Smooth muscle cell (in vitro differentiated cells): Measurements from ENCODE around the gene STAM. TPM values are rescaled to one million over a fixed set of nuclear protein-coding genes. Genes with fewer than 3 reads are reported as not detected.

Experiments used
- DNase-seq: peaks from one replicate; lab custom pipeline; 2025; ENCODE audit not compliant: unreplicated experiment; lab: John Stamatoyannopoulos, UW
- H2AFZ ChIP-seq: fragments of 200-600 bp; sonication (generic); 2 replicates; pipeline ENCODE4 v1.6.0; 2016; ENCODE audit warnings: antibody characterized with exemption, low read depth, mild to moderate bottlenecking
- H3F3A ChIP-seq: fragments of 200-600 bp; sonication (generic); 2 replicates; pipeline ENCODE4 v1.6.0; 2017; ENCODE audit warnings: antibody characterized with exemption, low read depth
- H3K27ac ChIP-seq: fragments of 200-600 bp; sonication (generic); 2 replicates; pipeline ENCODE4 v1.5.1; 2016; ENCODE audit warnings: low read depth, mild to moderate bottlenecking
- H3K27me3 ChIP-seq: fragments of 200-600 bp; sonication (generic); 2 replicates; pipeline ENCODE4 v1.6.1; 2016; ENCODE audit warnings: low read depth, mild to moderate bottlenecking
- H3K36me3 ChIP-seq: fragments of 200-600 bp; sonication (generic); 2 replicates; pipeline ENCODE4 v1.5.1; 2016; ENCODE audit warnings: low read depth
- H3K4me1 ChIP-seq: fragments of 200-600 bp; sonication (generic); 2 replicates; pipeline ENCODE4 v1.5.1; 2016; ENCODE audit warnings: low read depth
- H3K4me2 ChIP-seq: fragments of 200-600 bp; sonication (generic); 2 replicates; pipeline ENCODE4 v1.6.0; 2016; ENCODE audit warnings: mild to moderate bottlenecking
- H3K4me3 ChIP-seq: fragments of 200-600 bp; sonication (generic); 2 replicates; pipeline ENCODE4 v1.5.1; 2016; ENCODE audit warnings: mild to moderate bottlenecking
- H3K79me2 ChIP-seq: fragments of 200-600 bp; sonication (generic); 2 replicates; pipeline ENCODE4 v1.6.0; 2016; ENCODE audit warnings: low read depth, mild to moderate bottlenecking
- H3K9ac ChIP-seq: fragments of 200-600 bp; sonication (generic); 2 replicates; pipeline ENCODE4 v1.6.0; 2016; ENCODE audit warnings: low read depth
- H3K9me3 ChIP-seq: fragments of 200-600 bp; sonication (generic); replicated peaks from 2 replicates; pipeline ENCODE4 v1.5.1; 2016; ENCODE audit warnings: low read depth
- H4K20me1 ChIP-seq: fragments of 200-600 bp; sonication (generic); 2 replicates; pipeline ENCODE4 v1.6.0; 2016; ENCODE audit warnings: low read depth
- CTCF ChIP-seq: fragments of 200-600 bp; sonication (generic); IDR thresholded peaks from 2 replicates; pipeline ENCODE4 v1.5.1; 2017; ENCODE audit warnings: borderline replicate concordance, mild to moderate bottlenecking, antibody characterized with exemption; ENCODE audit not compliant: insufficient read depth, poor library complexity, severe bottlenecking
- WGBS: methylation state at CpG from one replicate; pipeline ENCODE4 v1.1.7; 2016; ENCODE audit warnings: low lambda C conversion rate; 5-methylcytosine and 5-hydroxymethylcytosine counted together
- polyA plus RNA-seq: library from polyadenylated mRNA; unstranded; fragments of >200 nt; fragmentation: Nextera tagmentation; extraction: Ambion mirVana; gene quantifications from 2 replicates; pipeline ENCODE4 v1.2.1, GENCODE V29; 2016
- total RNA-seq: library from RNA; depleted of rRNA; stranded (reverse); fragments of >200 nt; gene quantifications from 2 replicates; pipeline ENCODE4 v1.2.3, GENCODE V29; 2014

STAM gene
- total and polyA plus RNA-seq, 2 experiments from 2014 or later = 16.0 to 30.2 TPM

DNA sequence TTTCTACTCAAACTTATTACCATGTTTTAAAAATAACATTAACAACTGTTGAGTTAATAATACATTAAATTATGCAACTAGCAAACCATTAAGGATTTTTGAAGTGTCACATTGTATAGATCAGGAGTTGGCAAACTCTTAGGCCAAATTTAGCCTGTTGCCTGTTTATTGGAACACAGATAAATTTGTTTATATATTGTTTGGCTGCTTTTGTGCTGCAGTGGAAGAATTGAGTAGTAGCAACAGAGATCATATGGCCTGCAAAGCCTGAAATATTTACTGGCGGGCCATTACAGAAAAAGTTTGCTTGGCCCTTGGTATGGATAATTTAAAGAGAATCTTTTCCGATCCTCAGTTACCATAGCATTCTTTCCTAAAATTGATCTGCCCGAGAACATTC is 57.4 kb downstream of the STAM start:
- Histone ChIP-seq H3K4me1 (no peaks in the 10 kb centered on the region), H3K36me3 (peaks cover 5% of the 10 kb centered on the region), H2AFZ (no peak overlapping the region), H3K27ac (no peak overlapping the region), H3K9me3 (no peaks in the 10 kb centered on the region), H3K27me3 (no peaks in the 10 kb centered on the region), H3K79me2 (no peaks in the 10 kb centered on the region), H3K4me2 (no peak overlapping the region), H3K4me3 (no peak overlapping the region), H3K9ac (no peak overlapping the region), H3F3A (no peaks in the 10 kb centered on the region), H4K20me1 (no peaks in the 10 kb centered on the region)
- DNase-seq = no peak
- WGBS = 94% methylated on average over 3 of the region's 3 CpGs
- TF ChIP-seq CTCF = no peak

- no peak overlapping the region for H3K27ac ChIP-seq
- H3K79me2 ChIP-seq = no peaks in the 10 kb centered on the region
- WGBS = 98% methylated on average over 3 of the region's 3 CpGs
- peaks cover 5% of the 10 kb centered on the region for H3K36me3 ChIP-seq
- no peaks in the 10 kb centered on the region for H3K9me3 ChIP-seq
- no peak for TF ChIP-seq CTCF
- no peak overlapping the region for H3K4me3 ChIP-seq
- H3K27me3 ChIP-seq = no peaks in the 10 kb centered on the region
- DNase-seq = no peak
- no peak overlapping the region for H3K9ac ChIP-seq
- H3K4me1 ChIP-seq = no peaks in the 10 kb centered on the region
- H3K4me2 ChIP-seq = no peak overlapping the region
- no peaks in the 10 kb centered on the region for H3F3A ChIP-seq
- H4K20me1 ChIP-seq = peaks cover 3% of the 10 kb centered on the region
- H2AFZ ChIP-seq = no peak overlapping the region
Measured at GRCh38 chr10:17703706-17704105, 59.8 kb downstream of the STAM start.

- Histone ChIP-seq H3K4me2 (peak overlapping the region; percentile 55), H3K4me3 (no peak overlapping the region), H3K27me3 (no peaks in the 10 kb centered on the region), H3K9me3 (no peaks in the 10 kb centered on the region), H3K36me3 (peaks cover 5% of the 10 kb centered on the region), H3K79me2 (no peaks in the 10 kb centered on the region), H3K9ac (no peak overlapping the region), H3K4me1 (no peaks in the 10 kb centered on the region), H4K20me1 (peaks cover 11% of the 10 kb centered on the region), H3F3A (no peaks in the 10 kb centered on the region), H3K27ac (no peak overlapping the region), H2AFZ (no peak overlapping the region)
- no peak for TF ChIP-seq CTCF
- DNase-seq = peak; percentile 7
- 47% methylated on average over 10 of the region's 10 CpGs for WGBS
Measured at GRCh38 chr10:17708821-17709220, 64.9 kb downstream of the STAM start.

DNA sequence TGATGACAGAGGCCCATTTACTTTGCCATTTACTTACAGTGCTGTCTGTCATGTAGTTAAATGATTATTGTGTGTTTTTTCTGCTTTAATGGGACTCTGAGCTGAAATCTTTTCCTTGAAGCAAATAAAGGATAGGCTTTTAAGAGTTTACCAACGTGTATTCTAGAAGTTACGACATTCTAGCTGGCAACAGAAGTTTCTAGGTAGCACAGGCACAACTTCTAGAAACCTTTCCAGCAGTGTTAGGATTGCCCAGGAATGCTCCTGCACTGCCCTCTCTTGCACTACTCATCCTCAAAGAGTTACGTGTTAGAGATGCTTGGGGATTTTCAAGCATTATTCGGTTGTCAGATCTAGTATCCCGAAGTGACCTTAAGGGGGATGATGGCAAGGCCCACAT is 65.5 kb downstream of the STAM start:
- Histone ChIP-seq H3K9ac (no peak overlapping the region), H3K9me3 (no peaks in the 10 kb centered on the region), H3K27ac (no peak overlapping the region), H3K27me3 (no peaks in the 10 kb centered on the region), H3K4me3 (no peak overlapping the region), H3K36me3 (peaks cover 7% of the 10 kb centered on the region), H3F3A (no peaks in the 10 kb centered on the region), H3K4me1 (no peaks in the 10 kb centered on the region), H3K4me2 (no peak overlapping the region), H2AFZ (no peak overlapping the region), H3K79me2 (no peaks in the 10 kb centered on the region), H4K20me1 (peaks cover 11% of the 10 kb centered on the region)
- WGBS = 75% methylated on average over 5 of the region's 5 CpGs
- TF ChIP-seq CTCF = no peak
- DNase-seq = no peak
